ENCODE measurements around the gene CCPG1.

The CCPG1 gene

GRCh38 chr15:55383687-55384086 is 24.5 kb downstream of the CCPG1 start:
- no peak for DNase-seq

GRCh38 chr15:55381595-55381994 is 26.6 kb downstream of the CCPG1 start:
- no peak for DNase-seq

- DNase-seq, result no peak
These were observed 29.1 kb downstream of the CCPG1 start for GRCh38 chr15:55379095-55379494.

GRCh38 chr15:55372701-55373440 is 35.3 kb downstream of the CCPG1 start:
- DNase-seq, result no peak

GRCh38 chr15:55366981-55367380 is 41.2 kb downstream of the CCPG1 start:
- no peak for DNase-seq

GRCh38 chr15:55362641-55363040 is 45.5 kb downstream of the CCPG1 start:
- no peak for DNase-seq

GRCh38 chr15:55361048-55361447 is 47.1 kb downstream of the CCPG1 start:
- DNase-seq, result no peak

- no peak for DNase-seq
These were observed 47.9 kb downstream of the CCPG1 start for GRCh38 chr15:55360256-55360655.

GRCh38 chr15:55358471-55358870 is 49.7 kb downstream of the CCPG1 start:
- DNase-seq, result no peak

- no peak for DNase-seq
These were observed 50.4 kb downstream of the CCPG1 start for GRCh38 chr15:55357774-55358173.

- DNase-seq, result no peak
These were observed 51.1 kb downstream of the CCPG1 start for GRCh38 chr15:55356985-55357585.

- no peak for DNase-seq
These were observed 55.1 kb downstream of the CCPG1 start for GRCh38 chr15:55353025-55353424.

- DNase-seq, result no peak
These were observed 58.9 kb downstream of the CCPG1 start for GRCh38 chr15:55349282-55349681.

- DNase-seq, result no peak
These were observed 59.8 kb downstream of the CCPG1 start for GRCh38 chr15:55348281-55348778.

GRCh38 chr15:55344206-55344605 is 64.0 kb downstream of the CCPG1 start:
- no peak for DNase-seq

GRCh38 chr15:55343168-55343567 is 65.0 kb downstream of the CCPG1 start:
- DNase-seq, result no peak

- DNase-seq, result no peak
These were observed 71.0 kb downstream of the CCPG1 start for GRCh38 chr15:55337160-55337559.

- no peak for DNase-seq
These were observed 73.2 kb downstream of the CCPG1 start for GRCh38 chr15:55334997-55335396.

GRCh38 chr15:55334371-55334770 is 73.8 kb downstream of the CCPG1 start:
- DNase-seq, result no peak

GRCh38 chr15:55327387-55327786 is 80.8 kb downstream of the CCPG1 start:
- DNase-seq, result no peak

- no peak for DNase-seq
These were observed 85.7 kb downstream of the CCPG1 start for GRCh38 chr15:55322467-55322866.

GRCh38 chr15:55320963-55321362 is 87.2 kb downstream of the CCPG1 start:
- no peak for DNase-seq

GRCh38 chr15:55320238-55320550 is 88.0 kb downstream of the CCPG1 start:
- DNase-seq, result no peak

- DNase-seq, result no peak
These were observed 88.5 kb downstream of the CCPG1 start for GRCh38 chr15:55319537-55320237.

Data from retina (tissue), 1 donor.